ENCODE measurements around the gene WDFY3. TPM values are rescaled to one million over a fixed set of nuclear protein-coding genes. Genes with fewer than 3 reads are reported as not detected.

The WDFY3 gene
- total and polyA plus RNA-seq, 12 donors: 9.5 to 284 (median 85.0) TPM

DNA sequence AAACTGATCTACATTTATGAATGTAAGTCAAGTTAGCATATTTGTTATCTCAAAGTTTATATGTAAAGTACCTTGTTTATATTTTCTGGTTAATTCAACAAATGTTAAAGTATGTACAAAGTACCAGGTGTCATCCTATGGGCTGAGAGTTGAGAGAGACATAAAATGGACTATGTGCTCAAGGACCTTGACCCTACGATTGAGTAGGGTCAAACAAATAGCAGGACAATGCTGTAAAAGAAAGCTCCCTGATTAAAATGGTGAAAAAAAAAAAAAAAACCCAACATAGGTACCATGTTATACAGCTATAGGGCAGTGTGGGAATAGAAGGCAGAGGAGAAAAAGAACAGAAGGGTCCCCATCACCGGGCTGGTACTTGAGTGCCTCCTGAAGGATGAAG lies 260.2 kb downstream of the WDFY3 start:
- H3K9me3 ChIP-seq (replicated peaks in 1 of 3): no peaks in the 10 kb centered on the region
- peaks cover 0 to 67% of the 10 kb centered on the region in 2 donors for H3K36me3 ChIP-seq (replicated peaks in 1 of 2)
- no peak overlapping the region for H3K27ac ChIP-seq
- WGBS, 4 donors: 94 to 95% (median 95%) methylated on average over 2 of the region's 2 CpGs
- DNase-seq: no peak
- TF ChIP-seq POLR2A (IDR thresholded peaks at IDR 0.05): no peak
- TF ChIP-seq, protein P1, sequence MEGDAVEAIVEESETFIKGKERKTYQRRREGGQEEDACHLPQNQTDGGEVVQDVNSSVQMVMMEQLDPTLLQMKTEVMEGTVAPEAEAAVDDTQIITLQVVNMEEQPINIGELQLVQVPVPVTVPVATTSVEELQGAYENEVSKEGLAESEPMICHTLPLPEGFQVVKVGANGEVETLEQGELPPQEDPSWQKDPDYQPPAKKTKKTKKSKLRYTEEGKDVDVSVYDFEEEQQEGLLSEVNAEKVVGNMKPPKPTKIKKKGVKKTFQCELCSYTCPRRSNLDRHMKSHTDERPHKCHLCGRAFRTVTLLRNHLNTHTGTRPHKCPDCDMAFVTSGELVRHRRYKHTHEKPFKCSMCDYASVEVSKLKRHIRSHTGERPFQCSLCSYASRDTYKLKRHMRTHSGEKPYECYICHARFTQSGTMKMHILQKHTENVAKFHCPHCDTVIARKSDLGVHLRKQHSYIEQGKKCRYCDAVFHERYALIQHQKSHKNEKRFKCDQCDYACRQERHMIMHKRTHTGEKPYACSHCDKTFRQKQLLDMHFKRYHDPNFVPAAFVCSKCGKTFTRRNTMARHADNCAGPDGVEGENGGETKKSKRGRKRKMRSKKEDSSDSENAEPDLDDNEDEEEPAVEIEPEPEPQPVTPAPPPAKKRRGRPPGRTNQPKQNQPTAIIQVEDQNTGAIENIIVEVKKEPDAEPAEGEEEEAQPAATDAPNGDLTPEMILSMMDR (IDR thresholded peaks at IDR 0.05): no peak
- no peak overlapping the region for H3K4me3 ChIP-seq
- no peaks in the 10 kb centered on the region for H3K4me1 ChIP-seq (replicated peaks in 1 of 2)
- intact Hi-C loops (cut with DNase I): no loop called here
- no peaks in the 10 kb centered on the region for H3K27me3 ChIP-seq

DNA sequence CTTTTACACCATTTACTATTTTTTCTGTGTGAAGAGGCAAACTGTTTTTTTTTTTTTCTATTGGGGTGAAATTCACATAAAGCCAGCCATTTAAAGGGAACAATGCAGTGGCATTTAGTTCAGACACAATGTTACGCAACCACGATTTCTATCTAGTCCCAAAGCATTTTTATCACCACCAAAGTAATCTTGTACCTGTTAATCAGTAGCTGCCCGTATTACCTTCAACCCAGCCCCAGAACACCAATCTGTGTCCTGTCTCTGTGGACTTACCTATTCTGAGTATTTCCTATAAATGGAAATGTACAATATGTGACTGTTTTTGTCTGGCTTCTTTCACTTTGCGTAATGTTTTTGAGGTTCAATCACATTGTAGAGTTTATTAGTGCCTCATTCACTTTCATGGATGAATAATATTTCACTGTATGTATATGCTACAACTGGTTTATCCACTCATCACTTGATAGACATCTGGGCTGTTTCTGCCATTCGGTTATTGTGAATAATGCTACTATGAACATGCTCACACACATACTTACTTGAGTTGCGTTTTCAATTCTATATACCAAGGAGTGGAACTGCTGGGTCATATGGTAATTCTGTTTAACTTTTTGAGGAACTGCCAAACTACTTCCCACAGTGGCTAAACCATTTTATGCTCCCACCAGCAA lies 267.4 kb downstream of the WDFY3 start:
- 90 to 95% (median 92%) methylated on average over 6 of the region's 6 CpGs for WGBS, 4 donors
- H3K27me3 ChIP-seq: no peaks in the 10 kb centered on the region
- H3K4me3 ChIP-seq: no peak overlapping the region
- TF ChIP-seq, protein P1 (IDR thresholded peaks at IDR 0.05): no peak
- no peak for TF ChIP-seq POLR2A (IDR thresholded peaks at IDR 0.05)
- DNase-seq: no peak
- no peaks in the 10 kb centered on the region for H3K4me1 ChIP-seq (replicated peaks in 1 of 2)
- intact Hi-C loops (cut with DNase I): no loop called here
- no peaks in the 10 kb centered on the region for H3K9me3 ChIP-seq (replicated peaks in 1 of 3)
- no peak overlapping the region for H3K27ac ChIP-seq
- H3K36me3 ChIP-seq (replicated peaks in 1 of 2): peaks cover 0 to 73% of the 10 kb centered on the region in 2 donors

DNA sequence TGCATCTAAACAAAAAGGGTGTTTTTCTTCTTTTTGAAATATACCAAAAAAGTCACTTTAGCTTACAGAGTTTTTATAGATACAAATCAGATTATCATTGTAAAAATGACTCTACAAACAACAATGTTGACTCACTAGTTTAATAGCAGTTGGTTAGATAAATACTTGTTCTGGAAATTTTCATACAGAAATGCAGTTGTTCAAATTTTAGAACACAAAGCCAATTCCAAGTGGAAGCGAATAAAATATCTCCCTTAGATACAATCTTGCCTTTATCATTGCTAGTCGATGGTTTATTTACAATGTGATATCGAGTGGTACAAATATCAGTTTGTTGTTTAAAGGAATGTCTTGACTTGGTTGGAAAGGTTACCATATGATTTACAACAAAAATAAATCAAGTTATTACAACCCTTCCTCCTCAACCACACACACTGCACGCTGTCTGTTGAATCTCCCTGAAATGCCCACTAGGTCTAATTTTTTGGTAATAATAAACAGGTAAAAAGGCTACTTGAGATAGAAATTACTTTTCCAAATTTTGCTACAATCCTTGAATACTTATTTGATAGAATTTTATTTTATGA lies 268.8 kb downstream of the WDFY3 start:
- Histone ChIP-seq H3K27me3 (no peaks in the 10 kb centered on the region), H3K9me3 (replicated peaks in 1 of 3) (no peaks in the 10 kb centered on the region), H3K4me1 (replicated peaks in 1 of 2) (no peaks in the 10 kb centered on the region), H3K36me3 (replicated peaks in 1 of 2) (peaks cover 0 to 73% of the 10 kb centered on the region in 2 donors), H3K4me3 (no peak overlapping the region), H3K27ac (no peak overlapping the region)
- WGBS, 4 donors: 88 to 93% (median 90%) methylated on average over 4 of the region's 4 CpGs
- intact Hi-C loops (cut with DNase I): no loop called here
- TF ChIP-seq, protein P1 (IDR thresholded peaks at IDR 0.05): no peak
- TF ChIP-seq POLR2A (IDR thresholded peaks at IDR 0.05): no peak
- DNase-seq: no peak

DNA sequence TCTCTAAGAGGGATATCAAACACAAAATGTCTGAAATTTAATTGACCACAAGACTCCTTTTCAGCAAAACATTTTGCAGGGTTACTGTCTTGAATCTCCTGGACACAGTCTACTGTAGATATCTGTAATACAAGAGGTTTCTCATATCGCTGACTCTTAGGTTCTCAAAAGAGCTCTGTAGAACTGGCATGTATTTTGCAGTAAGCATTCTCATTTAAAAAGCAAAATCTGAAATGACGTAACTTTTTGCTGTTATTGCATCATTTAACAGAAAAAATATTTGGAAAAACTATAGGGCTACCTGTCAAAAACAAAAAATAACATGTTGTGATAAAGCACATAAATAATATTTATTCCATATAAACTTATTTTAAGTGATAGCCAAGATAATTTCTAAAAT lies 269.3 kb downstream of the WDFY3 start:
- intact Hi-C loops (cut with DNase I): no loop called here
- Histone ChIP-seq H3K36me3 (replicated peaks in 1 of 2) (peaks cover 0 to 68% of the 10 kb centered on the region in 2 donors), H3K9me3 (replicated peaks in 1 of 3) (no peaks in the 10 kb centered on the region), H3K27ac (no peak overlapping the region), H3K4me1 (replicated peaks in 1 of 2) (no peaks in the 10 kb centered on the region), H3K27me3 (no peaks in the 10 kb centered on the region), H3K4me3 (no peak overlapping the region)
- DNase-seq: no peak
- WGBS, 4 donors: 90 to 95% (median 90%) methylated on average over 2 of the region's 2 CpGs
- TF ChIP-seq, protein P1 (IDR thresholded peaks at IDR 0.05): no peak
- no peak for TF ChIP-seq POLR2A (IDR thresholded peaks at IDR 0.05)
